Measurements from ENCODE around the gene RASA3.

Gene RASA3

GRCh38 chr13:114059946-114060860, 72.2 kb downstream of the RASA3 start:
- no peak for TF ChIP-seq CTCF (IDR thresholded peaks at IDR 0.05; ENCODE audit: insufficient read depth, low read depth, low read length, missing control alignments)
- no peak overlapping the region for H3K4me3 ChIP-seq (ENCODE audit: low read length)
- DNase-seq (ENCODE audit: low read depth), result no peak

- TF ChIP-seq CTCF (IDR thresholded peaks at IDR 0.05; ENCODE audit: insufficient read depth, low read depth, low read length, missing control alignments), result no peak
- no peak overlapping the region for H3K4me3 ChIP-seq (ENCODE audit: low read length)
- no peak for DNase-seq (ENCODE audit: low read depth)
Measured at GRCh38 chr13:114059428-114059827, 73.0 kb downstream of the RASA3 start.

GRCh38 chr13:114058051-114058867, 74.2 kb downstream of the RASA3 start:
- no peak overlapping the region for H3K4me3 ChIP-seq (ENCODE audit: low read length)
- TF ChIP-seq CTCF (IDR thresholded peaks at IDR 0.05; ENCODE audit: insufficient read depth, low read depth, low read length, missing control alignments), result no peak
- DNase-seq (ENCODE audit: low read depth), result no peak

GRCh38 chr13:114057166-114058050, 75.0 kb downstream of the RASA3 start:
- no peak overlapping the region for H3K4me3 ChIP-seq (ENCODE audit: low read length)
- no peak for TF ChIP-seq CTCF (IDR thresholded peaks at IDR 0.05; ENCODE audit: insufficient read depth, low read depth, low read length, missing control alignments)
- no peak for DNase-seq (ENCODE audit: low read depth)

GRCh38 chr13:114056205-114057013, 76.0 kb downstream of the RASA3 start:
- no peak overlapping the region for H3K4me3 ChIP-seq (ENCODE audit: low read length)
- DNase-seq (ENCODE audit: low read depth), result no peak
- no peak for TF ChIP-seq CTCF (IDR thresholded peaks at IDR 0.05; ENCODE audit: insufficient read depth, low read depth, low read length, missing control alignments)

- DNase-seq (ENCODE audit: low read depth), result no peak
- no peak for TF ChIP-seq CTCF (IDR thresholded peaks at IDR 0.05; ENCODE audit: insufficient read depth, low read depth, low read length, missing control alignments)
- no peak overlapping the region for H3K4me3 ChIP-seq (ENCODE audit: low read length)
Measured at GRCh38 chr13:114055766-114056165, 76.7 kb downstream of the RASA3 start.

Measured in epithelial cell of esophagus (primary cell).